Astrocyte of the spinal cord (primary cell): ENCODE data around the gene AMT.
"Not testable (repeated sequence)": the region's sequence is repeated elsewhere in the genome, so short reads cannot be mapped to it uniquely, and the experiment has no call there.

Source experiments
- DNase-seq: peaks from one replicate; pipeline ENCODE4 v3.0.0; 2011; ENCODE audit warnings: low read depth, low spot score
- H3K4me3 ChIP-seq: 2 replicates; pipeline ENCODE4 v1.5.1; 2011; ENCODE audit warnings: low read depth, mild to moderate bottlenecking, low read length, moderate library complexity
- CTCF ChIP-seq: IDR thresholded peaks from 2 replicates; pipeline ENCODE4 v1.5.1; 2012; ENCODE audit warnings: low read depth, mild to moderate bottlenecking, low read length, inconsistent platforms
- in situ Hi-C: cut with HindIII; loops from 2 replicates; pipeline ENCODE4 v1.10.0; 2017; ENCODE audit warnings: low sequenced_read_pairs

Gene AMT

GRCh38 chr3:49410066-49410845 lies 12.0 kb downstream of the AMT start:
- TF ChIP-seq CTCF = no peak
- no peak for DNase-seq
- peak overlapping the region; percentile 83 for H3K4me3 ChIP-seq
- in situ Hi-C loops = no loop called here

- no peak overlapping the region for H3K4me3 ChIP-seq
- no peak for TF ChIP-seq CTCF
- in situ Hi-C loops = no loop called here
- DNase-seq = no peak
Measured at GRCh38 chr3:49406571-49407565, 15.4 kb downstream of the AMT start.

- H3K4me3 ChIP-seq, in situ Hi-C loops, DNase-seq: not testable (repeated sequence)
Measured at GRCh38 chr3:49405570-49405969, 16.7 kb downstream of the AMT start.

- no peak for DNase-seq
- TF ChIP-seq CTCF = no peak
- in situ Hi-C loops = no loop called here
- H3K4me3 ChIP-seq = no peak overlapping the region
Measured at GRCh38 chr3:49403891-49404290, 18.4 kb downstream of the AMT start.

GRCh38 chr3:49401766-49402165 lies 20.5 kb downstream of the AMT start:
- in situ Hi-C loops = no loop called here
- H3K4me3 ChIP-seq = no peak overlapping the region

GRCh38 chr3:49399461-49399860 lies 22.8 kb downstream of the AMT start:
- in situ Hi-C loops = no loop called here
- peak; percentile 32 for DNase-seq
- no peak for TF ChIP-seq CTCF

More at GRCh38 chr3:49401766-49402165, 20.5 kb downstream of the AMT start:
- no peak for TF ChIP-seq CTCF
- DNase-seq = no peak

More at GRCh38 chr3:49399461-49399860, 22.8 kb downstream of the AMT start:
- no peak overlapping the region for H3K4me3 ChIP-seq
